ENCODE results near the gene LRRK1. TPM values are rescaled to one million over a fixed set of nuclear protein-coding genes. Genes with fewer than 3 reads are reported as not detected.
"Not testable (repeated sequence)": the region's sequence is repeated elsewhere in the genome, so short reads cannot be mapped to it uniquely, and the experiment has no call there.

Gene LRRK1
- total RNA-seq, 1 donor from 2014 or later: 4.8 TPM

DNA sequence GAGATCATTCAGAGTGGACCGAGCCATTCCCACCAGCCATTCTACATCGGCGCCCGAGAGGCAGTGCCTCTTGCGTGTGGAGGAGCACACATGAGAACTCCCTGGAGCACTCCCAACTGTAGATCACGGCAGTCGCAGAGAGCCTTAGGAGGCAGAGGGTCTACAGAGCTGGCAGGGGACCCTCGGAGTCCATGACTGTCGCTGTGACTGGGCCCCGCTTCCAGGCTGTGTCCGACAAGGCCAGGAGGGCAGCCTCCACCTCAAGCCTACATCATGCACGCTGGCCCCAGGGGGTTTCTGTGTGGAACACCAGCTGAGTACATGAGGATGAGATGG is 173.7 kb downstream of the LRRK1 start:
- no peak overlapping the region for H3K27ac Mint-ChIP-seq (ENCODE audit: unreplicated experiment)
- H3K4me3 Mint-ChIP-seq (ENCODE audit: unreplicated experiment): no peak overlapping the region
- H3K9me3 Mint-ChIP-seq (ENCODE audit: unreplicated experiment): no peaks in the 10 kb centered on the region
- H3K4me1 Mint-ChIP-seq (ENCODE audit: unreplicated experiment): peaks cover 6% of the 10 kb centered on the region
- TF ChIP-seq, protein P1, sequence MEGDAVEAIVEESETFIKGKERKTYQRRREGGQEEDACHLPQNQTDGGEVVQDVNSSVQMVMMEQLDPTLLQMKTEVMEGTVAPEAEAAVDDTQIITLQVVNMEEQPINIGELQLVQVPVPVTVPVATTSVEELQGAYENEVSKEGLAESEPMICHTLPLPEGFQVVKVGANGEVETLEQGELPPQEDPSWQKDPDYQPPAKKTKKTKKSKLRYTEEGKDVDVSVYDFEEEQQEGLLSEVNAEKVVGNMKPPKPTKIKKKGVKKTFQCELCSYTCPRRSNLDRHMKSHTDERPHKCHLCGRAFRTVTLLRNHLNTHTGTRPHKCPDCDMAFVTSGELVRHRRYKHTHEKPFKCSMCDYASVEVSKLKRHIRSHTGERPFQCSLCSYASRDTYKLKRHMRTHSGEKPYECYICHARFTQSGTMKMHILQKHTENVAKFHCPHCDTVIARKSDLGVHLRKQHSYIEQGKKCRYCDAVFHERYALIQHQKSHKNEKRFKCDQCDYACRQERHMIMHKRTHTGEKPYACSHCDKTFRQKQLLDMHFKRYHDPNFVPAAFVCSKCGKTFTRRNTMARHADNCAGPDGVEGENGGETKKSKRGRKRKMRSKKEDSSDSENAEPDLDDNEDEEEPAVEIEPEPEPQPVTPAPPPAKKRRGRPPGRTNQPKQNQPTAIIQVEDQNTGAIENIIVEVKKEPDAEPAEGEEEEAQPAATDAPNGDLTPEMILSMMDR (IDR thresholded peaks at IDR 0.05; ENCODE audit: unreplicated experiment): no peak
- no peaks in the 10 kb centered on the region for H3K36me3 Mint-ChIP-seq (ENCODE audit: low read depth, unreplicated experiment)
- no peak for DNase-seq (ENCODE audit: low spot score)
- H3K27me3 Mint-ChIP-seq (ENCODE audit: unreplicated experiment): peaks cover 3% of the 10 kb centered on the region

DNA sequence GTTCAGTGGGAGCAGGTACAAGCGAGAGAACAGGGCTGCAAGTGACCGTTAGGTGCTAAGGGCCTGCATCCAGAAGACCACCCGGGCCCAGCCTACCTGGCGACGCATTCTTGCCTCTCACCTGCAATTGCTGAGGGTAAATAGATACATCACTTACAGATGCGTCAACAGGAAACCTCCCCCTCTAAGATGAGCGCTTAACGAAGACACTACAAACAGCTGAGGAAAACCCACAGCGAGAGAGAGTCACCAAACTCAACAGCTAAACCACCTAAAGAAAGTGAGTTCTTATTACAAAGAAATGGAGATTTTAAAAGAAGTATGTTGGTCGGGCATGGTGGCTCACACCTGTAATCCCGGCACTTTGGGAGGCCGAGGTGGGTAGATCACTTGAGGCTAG is 174.8 kb downstream of the LRRK1 start:
- H3K27me3 Mint-ChIP-seq (ENCODE audit: unreplicated experiment): peaks cover 3% of the 10 kb centered on the region

GRCh38 chr15:101095796-101096406 is 176.7 kb downstream of the LRRK1 start:
- not testable (repeated sequence) for H3K4me3 Mint-ChIP-seq (ENCODE audit: unreplicated experiment); H3K36me3 Mint-ChIP-seq (ENCODE audit: low read depth, unreplicated experiment); DNase-seq (ENCODE audit: low spot score); H3K27me3 Mint-ChIP-seq (ENCODE audit: unreplicated experiment); H3K4me1 Mint-ChIP-seq (ENCODE audit: unreplicated experiment); H3K27ac Mint-ChIP-seq (ENCODE audit: unreplicated experiment); H3K9me3 Mint-ChIP-seq (ENCODE audit: unreplicated experiment)

More for the DNA sequence above, 174.8 kb downstream of the LRRK1 start:
- Mint-ChIP-seq H3K9me3 (ENCODE audit: unreplicated experiment) (no peaks in the 10 kb centered on the region), H3K27ac (ENCODE audit: unreplicated experiment) (no peak overlapping the region), H3K36me3 (ENCODE audit: low read depth, unreplicated experiment) (no peaks in the 10 kb centered on the region), H3K4me3 (ENCODE audit: unreplicated experiment) (no peak overlapping the region), H3K4me1 (ENCODE audit: unreplicated experiment) (peaks cover 6% of the 10 kb centered on the region)
- no peak for DNase-seq (ENCODE audit: low spot score)
- TF ChIP-seq, protein P1 (IDR thresholded peaks at IDR 0.05; ENCODE audit: unreplicated experiment): no peak

DNA sequence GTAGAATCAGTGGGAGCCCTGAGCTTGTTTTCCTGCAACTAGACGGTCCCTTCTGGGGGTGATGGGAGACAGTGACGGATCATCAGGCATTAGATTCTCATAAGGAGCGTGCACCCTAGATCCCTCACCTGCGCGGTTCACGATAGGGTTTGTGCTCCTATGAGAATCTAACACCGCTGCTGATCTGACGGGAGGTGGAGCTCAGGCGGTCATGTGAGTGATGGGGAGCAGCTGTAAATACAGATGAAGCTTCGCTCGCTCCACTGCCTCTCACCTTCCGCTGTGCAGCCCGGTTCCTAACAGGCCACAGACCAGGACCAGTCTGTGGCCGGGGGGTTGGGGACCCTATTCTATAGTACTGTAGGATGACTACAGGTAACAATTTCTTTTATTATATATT is 178.0 kb downstream of the LRRK1 start:
- Mint-ChIP-seq H3K27ac (ENCODE audit: unreplicated experiment) (no peak overlapping the region), H3K36me3 (ENCODE audit: low read depth, unreplicated experiment) (no peaks in the 10 kb centered on the region), H3K27me3 (ENCODE audit: unreplicated experiment) (no peaks in the 10 kb centered on the region), H3K4me1 (ENCODE audit: unreplicated experiment) (peaks cover under 1% of the 10 kb centered on the region), H3K9me3 (ENCODE audit: unreplicated experiment) (no peaks in the 10 kb centered on the region), H3K4me3 (ENCODE audit: unreplicated experiment) (no peak overlapping the region)
- TF ChIP-seq, protein P1 (IDR thresholded peaks at IDR 0.05; ENCODE audit: unreplicated experiment): no peak
- no peak for DNase-seq (ENCODE audit: low spot score)

DNA sequence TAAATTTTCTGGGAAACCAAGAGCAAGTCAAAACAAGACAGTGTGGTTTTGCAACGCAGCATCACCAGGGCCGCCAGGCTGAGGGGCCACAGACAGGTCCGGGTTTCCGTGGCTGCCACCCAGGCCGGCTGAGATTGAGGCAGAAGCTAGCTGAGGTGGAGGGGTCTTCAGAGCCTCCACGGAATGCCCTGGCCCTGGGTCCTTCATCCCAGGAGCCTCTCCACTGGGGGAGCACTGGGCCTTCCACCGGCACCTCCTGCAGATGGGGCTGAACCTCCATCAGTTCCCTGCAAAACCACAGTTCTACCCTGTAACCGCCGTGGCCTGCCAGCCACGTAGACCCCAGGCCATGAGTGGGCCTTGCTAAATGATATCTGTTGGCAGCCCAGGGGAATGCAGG is 180.0 kb downstream of the LRRK1 start:
- no peak overlapping the region for H3K4me3 Mint-ChIP-seq (ENCODE audit: unreplicated experiment)
- TF ChIP-seq, protein P1 (IDR thresholded peaks at IDR 0.05; ENCODE audit: unreplicated experiment): no peak
- no peaks in the 10 kb centered on the region for H3K36me3 Mint-ChIP-seq (ENCODE audit: low read depth, unreplicated experiment)
- H3K9me3 Mint-ChIP-seq (ENCODE audit: unreplicated experiment): no peaks in the 10 kb centered on the region
- H3K27me3 Mint-ChIP-seq (ENCODE audit: unreplicated experiment): no peaks in the 10 kb centered on the region
- no peak for DNase-seq (ENCODE audit: low spot score)
- no peak overlapping the region for H3K27ac Mint-ChIP-seq (ENCODE audit: unreplicated experiment)
- no peaks in the 10 kb centered on the region for H3K4me1 Mint-ChIP-seq (ENCODE audit: unreplicated experiment)

Measured in endothelial cell (in vitro differentiated cells).